HG02852 (cell line): ENCODE results near the gene ZDHHC14.
"Not testable (repeated sequence)": the region's sequence is repeated elsewhere in the genome, so short reads cannot be mapped to it uniquely, and the experiment has no call there.

ENCODE experiments used
- ATAC-seq: cut with Tn5 transposase; IDR thresholded peaks from one replicate; pipeline ENCODE4 v1.9.1; 2021; ENCODE audit warnings: mild to moderate bottlenecking, moderate library complexity; ENCODE audit not compliant: unreplicated experiment

Gene ZDHHC14

DNA sequence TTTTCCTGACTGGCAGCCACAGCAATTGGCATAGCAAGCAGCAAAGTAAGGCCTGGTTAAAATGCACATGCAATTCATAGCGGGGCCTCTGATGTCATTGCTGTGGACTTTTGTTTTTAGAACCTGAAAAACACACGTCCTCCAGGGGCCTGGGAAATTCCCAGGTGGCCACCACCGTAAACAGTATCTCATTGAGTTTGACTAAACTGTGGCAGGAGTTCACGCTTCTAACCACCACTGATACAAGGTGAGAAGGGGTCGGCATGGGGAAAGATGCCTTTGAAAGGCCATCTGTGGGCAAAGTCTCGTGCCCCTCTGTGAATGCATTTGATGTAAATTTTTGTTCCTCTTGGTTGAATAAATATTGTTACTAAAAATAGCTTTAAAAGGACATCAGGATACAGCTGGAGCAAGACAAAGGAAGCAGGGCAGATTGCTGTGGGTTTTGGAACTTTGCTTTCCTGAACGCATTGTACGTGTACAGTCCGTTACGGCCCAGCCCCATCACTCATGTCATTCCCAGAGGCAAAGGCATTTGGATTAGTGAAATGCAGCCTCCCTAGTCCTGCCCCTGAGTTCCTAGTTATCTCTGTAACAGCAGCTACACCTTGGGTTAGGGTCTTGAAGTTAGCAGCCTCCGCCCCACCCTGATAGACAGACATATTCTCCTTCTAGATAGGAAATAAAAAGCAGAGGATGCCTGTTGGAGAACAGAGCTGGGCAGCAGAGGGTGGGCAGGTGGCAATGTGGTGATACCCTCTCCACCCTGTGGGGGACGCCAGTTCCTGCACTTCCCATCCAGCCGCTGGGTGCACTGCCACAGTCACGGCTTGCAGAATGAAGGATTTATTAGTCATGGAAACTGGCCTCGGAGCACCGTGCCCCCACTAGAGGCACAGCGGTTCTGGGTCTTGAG, 80.3 kb downstream of the ZDHHC14 start:
- peak; percentile 61 for ATAC-seq

DNA sequence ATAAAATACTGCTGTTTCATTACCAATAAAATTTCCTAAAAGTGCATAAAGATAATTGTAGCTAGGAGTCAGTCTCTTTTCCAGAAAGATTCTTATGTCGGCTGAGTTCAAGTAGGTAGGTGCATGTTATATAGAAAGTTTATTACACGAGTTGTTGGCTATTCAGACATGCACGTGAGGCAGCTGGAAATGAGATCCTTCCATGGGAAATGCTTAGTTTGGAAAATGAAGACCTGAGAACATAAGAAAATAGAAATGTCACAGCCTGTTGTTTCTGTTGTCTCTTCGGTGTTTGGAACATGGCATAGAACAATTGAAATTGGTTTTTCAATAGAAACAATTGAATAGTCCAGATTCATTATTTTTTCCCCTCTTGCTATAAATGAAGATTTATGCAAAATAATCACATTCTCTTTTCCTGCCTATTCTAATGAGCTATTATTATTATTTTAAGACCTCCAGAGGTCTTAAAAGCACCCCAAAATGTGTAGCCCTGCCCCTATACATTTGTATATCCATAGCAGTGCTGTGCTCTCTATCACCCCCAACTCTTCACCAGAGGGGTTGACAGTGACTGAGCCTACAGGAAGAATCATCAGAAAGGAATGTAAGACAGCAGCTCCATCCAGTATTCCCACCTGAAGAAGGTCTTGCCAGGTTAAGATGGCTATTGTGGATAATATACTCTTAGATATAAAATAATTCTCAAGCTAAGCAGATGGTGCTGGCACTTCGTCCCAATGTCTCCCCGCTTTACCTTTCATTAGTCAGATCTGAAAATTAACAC, 82.2 kb downstream of the ZDHHC14 start:
- no peak for ATAC-seq

DNA sequence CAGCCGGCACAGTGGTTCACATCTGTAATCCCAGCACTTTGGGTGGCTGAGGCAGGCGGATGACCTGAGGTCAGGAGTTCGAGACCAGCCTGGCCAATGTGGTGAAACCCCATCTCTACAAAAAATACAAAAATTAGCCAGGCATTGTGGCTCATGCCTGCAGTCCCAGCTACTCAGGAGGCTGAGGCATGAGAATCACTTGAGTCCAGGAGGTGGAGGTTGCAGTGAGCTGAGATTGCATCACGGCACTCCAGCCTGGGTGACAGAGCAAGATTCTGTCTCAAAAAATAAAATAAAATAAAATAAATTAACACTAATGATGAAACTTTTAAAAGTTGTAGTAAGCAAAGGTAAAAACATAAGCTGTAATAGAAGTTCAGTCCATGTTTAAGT, 82.7 kb downstream of the ZDHHC14 start:
- ATAC-seq = not testable (repeated sequence)

DNA sequence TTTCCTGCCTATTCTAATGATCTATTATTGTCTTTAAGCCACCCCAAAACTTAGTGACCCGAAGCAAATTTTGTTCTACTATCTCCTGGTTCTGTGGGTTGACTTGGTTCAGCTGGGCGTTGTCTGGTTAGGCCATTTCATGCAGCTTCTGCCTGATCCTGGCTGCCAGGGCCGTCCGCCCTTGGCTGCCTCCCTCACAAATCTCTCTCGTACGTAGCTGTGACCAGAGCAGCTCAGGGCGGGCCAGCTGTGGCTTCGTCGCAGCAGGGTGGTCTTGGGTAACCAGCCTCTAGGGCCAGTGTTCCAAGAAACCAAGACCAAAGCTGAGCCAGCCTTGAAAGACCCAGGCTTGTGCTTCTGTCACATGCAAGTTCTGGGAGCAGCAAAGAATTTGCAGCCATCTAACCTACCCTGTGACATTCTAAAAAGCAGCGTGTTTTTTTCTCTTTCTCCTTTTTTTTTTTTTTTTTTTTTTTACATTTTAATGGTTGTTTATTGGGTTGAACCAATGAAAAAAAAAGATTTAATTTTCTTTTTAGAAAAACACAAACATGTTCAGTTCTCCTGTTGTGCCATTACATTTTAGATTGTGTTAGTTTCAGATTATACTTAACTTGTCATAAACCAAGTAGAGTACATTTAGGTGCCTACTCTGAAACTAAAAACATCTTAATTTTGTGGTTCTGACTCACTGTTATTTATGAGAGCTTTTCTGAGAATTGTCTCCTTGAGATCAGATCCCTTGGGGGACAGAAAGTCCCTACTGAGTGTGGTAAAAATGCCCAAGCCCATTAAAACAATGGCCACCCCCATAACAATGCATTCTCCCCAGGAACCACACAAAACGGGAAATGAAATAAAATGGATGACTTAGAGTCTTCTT, 83.9 kb downstream of the ZDHHC14 start:
- no peak for ATAC-seq

DNA sequence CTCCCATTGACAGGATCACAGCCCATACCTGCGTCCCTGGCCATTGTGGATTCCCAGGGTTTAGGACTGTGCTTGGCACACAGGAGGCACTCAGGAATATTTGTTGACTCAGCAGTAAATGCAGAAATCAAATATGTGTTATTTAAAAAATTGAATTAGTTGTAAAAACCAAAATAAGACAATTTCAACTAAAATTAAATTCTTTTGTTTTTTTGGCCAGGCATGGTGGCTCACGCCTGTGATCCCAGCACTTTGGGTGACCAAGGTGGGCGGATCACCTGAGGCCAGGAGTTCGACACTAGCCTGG, 85.3 kb downstream of the ZDHHC14 start:
- ATAC-seq = no peak

DNA sequence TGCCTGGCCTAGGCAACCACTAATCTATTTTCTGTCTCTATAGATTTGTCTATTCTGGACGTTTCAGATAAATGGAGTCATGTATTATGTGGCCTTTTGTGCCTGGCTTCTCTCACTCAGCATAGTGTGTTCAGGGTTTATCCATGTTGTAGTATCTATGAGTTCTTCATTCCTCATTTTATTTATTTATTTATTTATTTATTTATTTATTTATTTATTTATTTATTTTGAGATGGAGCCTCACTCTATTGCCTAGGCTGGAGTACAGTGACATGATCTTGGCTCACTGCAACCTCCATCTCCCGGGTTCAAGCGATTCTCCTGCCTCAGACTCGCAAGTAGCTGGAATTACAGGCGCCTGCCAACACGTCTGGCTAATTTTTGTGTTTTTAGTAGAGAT, 86.3 kb downstream of the ZDHHC14 start:
- not testable (repeated sequence) for ATAC-seq

DNA sequence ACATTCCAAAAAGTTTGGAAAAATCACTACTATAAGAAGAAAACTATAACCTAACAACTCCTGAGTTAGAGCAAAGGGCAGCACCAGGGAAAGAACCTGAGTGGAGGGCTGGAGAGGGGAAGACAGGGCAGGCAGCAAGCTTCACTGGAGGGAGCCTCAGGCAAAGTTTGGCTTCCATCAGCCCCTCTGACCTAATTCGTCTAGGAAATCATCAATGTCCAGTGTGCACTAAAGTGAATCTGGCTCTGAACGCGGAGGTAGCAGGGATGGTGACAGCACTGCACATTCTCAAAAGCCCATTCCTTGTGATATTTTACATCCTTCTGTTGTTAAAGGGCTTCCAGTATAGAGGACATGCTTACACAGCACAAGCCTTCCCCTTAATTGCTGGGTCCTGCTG, 87.1 kb downstream of the ZDHHC14 start:
- ATAC-seq = no peak

DNA sequence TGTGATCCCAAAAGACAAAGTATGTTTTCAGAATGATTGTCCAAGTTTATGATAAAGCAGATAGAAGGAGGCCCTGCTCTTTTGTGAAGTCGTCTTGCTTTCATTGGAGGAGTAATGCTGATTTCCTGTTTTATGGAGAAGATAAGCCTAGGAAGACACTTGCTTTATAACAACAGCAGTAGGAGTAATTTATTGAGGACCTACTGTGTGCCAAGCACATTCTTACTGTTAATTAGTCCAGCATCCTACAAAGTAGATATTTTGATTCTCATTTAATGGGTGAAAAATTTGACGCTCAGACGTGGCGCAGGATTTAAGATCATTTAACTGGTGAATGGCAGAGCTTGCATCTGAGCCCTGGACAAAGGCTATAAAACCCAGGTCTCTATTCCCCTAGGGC, 87.6 kb downstream of the ZDHHC14 start:
- no peak for ATAC-seq

DNA sequence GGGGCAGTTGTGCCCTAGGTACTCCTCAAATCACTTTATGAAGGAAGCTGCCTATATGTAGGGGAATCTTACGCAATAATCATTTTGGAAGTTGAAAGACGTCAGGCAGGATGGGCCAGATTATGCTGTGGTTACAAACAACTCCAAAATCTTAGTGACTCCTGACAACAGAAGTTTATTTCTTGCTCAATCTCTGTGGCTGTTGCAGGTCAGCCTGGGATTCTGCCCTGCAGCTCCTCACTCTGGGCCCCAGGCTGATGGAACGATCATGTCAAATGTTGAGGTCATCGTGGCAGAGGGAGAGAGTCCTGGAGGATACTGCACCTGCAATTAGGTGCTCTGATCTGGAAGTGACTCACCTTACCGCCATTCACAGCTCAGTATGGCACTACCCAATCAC, 88.4 kb downstream of the ZDHHC14 start:
- ATAC-seq = no peak

DNA sequence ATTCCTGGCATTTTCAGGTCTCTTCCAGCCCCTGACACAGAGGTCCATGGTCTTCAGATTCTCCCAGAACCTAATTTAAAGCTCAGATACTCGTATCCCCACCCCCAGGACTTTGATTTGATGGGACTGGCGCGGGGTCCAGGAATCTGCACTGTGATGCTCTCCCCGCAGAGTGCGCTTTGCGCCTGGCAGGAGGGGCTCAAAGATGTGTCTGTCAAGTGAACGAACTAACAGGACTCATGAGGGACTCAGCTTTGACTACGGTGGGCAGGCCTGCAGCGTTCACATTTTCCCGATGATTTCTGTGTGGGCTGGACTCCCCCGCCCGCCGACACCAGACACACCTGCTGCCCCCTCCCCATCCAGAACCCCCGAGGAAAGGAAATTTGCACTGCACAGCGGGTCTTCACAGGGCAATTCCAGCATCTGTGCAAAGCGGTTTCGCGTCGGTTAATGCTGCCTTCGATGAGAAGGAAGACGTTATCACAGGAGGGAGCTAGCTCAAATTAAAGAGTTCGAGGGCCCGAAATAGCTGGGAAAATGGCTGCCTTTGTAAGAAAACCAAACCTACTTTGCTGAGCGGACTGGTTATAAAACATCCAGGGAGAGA, 90.2 kb downstream of the ZDHHC14 start:
- no peak for ATAC-seq

DNA sequence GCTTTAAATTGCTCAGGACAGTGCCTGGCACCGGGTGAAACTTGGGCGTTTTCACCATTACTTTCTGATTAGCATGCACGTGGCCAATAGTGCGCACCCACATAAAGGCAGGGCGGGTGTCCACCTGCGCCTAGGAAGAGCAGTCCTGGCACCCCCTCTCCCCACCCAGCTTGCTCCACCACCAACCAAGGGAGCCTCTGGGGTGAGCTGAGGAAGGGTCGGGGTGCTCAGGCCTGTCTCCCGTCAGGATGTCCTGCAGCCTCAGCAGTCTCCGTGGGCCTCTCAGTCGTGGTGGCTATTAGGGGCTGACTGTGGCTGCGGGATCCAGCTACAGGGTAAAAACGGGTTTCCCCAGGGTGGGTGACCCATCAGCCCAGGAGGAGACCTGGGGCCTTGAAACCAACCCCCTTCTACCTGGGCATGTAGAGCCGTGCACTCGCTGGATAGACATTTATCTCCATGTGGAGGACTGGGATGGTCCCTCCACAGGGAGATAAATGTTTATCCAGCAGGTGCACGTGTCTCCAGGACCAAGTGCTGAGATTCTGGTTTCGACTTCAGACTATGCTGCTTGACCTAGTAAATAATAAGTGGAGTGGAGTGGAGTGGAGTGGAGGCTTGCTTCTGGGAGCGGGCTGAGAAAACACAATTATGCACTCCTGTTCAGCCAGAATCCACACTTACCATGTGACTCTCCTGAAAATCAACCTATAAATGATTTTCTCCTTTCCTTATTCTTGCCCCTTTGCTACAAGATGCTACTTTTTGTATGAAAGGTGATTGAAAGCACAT, 91.1 kb downstream of the ZDHHC14 start:
- no peak for ATAC-seq

DNA sequence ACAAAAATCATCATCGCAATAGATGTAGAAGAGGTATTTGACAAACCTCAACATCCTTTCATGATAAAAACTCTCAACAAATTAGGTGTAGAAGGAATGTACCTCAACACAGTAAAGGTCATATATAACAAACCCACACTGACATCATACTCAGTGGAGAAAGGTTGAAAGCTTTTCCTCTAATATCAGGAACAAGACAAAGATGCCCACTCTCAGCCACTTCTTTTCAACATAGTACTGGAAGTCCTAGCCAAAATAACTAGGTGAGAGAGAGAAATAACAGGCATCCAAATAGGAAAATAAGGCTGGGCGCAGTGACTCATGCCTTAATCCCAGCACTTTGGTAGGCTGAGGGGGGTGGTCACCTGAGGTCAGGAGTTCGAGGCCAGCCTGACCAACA, 95.8 kb downstream of the ZDHHC14 start:
- ATAC-seq = no peak

DNA sequence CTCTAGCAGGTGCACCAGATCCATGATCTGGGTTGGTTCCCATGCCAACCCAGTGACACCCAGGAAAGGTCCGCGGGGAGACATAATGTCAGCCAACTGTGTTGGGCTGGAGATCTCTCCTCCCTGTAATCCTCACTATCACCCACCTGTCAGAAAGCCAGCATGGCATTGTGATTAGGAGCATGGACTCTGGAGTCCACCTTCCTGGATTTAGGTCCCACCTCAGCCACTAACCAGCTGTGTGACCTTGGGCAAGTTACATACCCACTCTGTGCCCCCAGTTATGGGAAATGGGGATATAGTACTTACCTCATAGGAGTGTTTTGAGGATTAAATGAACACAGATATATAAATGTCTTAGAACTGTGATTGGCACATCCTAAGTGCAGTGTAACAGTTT, 97.9 kb downstream of the ZDHHC14 start:
- no peak for ATAC-seq

DNA sequence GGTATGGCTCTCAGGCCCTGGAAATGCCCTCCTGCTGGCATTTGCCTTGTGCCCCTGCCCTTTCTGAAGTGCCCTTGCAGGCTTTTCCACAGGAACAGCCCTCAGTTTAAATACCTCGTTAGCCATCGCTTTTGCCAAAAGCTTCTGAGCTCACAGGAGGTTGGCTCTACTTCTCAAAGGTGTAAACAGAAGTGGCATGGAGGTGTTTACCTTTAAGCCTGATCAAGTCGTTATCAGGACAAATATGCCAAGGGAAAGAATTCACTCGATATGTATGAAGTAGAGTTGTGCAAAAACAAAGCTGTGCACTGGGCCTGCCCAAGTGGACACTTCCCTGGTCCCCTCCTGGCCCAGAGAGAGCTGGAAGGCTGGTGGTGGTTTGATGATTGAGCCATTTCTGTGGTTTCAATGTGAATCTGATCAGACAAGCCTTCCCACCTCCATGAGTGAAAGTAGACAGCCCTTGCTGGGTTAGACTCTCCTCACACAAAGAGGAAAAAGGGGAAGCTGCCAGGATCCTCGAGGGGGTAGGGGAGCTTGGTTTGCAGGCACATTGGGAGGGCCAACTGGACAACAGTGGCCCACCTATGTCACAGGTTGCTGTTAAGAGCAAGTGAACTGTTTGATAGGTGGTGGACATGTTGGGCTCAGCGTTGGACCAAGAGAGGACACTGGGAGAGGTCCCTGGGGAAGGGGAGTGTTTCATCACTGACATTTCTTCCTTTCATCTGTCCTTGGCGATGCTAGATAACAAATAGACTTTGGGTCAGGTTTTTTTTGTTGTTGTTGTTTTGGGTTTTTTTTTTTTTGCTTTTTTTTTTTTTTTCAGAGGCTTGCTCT, 98.7 kb downstream of the ZDHHC14 start:
- no peak for ATAC-seq

DNA sequence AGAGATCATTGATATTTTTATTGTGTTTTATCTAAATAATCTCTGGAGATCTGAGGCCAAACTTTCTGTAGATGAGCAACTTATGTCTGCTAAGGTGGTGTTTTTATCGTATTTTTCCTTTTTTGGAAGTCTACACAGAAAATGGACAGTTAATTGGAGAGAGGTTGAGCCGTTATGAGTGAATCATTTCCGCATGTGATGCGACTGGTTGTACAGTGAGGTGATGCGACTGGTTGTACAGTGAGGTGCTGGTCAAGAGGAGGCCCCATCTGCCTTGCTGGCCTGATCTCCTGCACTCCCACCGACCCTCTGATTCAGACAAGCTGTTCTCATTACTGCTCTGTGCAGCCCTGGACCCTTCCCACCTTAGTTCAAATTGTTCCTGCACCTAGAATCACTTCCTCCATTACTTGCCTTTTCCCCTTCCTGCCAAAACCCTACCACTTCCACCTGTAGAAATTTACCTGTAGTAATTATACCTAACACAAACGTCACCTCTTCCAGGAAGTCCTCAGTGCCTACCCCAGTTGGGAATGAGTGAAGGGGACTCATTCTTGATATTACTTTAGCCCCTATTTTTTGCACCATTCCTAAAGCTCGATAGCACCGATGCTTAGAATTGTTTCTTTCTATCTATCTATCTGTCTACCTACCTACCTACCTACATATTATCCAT, 100.3 kb downstream of the ZDHHC14 start:
- no peak for ATAC-seq

DNA sequence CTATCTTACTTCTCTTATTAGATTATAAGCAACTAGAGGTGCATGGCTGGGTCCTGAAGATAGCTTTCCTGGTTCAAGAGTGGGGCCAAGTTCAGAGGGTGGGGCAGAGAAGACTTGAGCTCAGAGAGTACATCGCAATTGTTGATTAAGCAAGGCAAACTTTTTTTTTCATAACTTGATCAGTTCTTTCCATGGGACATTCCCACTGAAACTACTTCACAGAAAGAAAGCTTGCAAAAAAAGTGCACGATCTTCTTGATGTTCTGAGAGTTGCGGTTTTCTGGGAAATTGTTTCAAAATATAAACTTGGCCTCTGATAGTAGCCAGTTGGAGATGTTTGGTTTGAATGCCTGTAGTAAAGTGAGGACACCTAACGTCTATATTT, 100.9 kb downstream of the ZDHHC14 start:
- no peak for ATAC-seq

DNA sequence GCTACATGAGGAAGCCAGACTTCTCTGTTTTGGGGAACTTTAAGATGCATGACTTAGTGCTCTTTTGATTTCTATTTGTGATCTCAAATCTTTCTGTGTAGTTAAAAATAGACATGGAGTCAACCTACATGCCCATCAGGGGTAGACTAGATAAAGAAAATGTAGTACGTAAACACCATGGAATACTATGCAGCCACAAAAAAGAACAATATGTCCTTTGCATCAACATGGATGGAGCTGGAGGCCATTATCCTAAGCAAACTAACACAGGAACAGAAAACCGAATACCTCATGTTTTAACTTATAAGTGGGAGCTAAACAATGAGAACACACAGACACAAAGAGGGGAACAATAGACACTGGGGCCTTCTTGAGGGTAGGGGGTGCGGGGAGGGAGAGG, 102.8 kb downstream of the ZDHHC14 start:
- ATAC-seq = no peak

DNA sequence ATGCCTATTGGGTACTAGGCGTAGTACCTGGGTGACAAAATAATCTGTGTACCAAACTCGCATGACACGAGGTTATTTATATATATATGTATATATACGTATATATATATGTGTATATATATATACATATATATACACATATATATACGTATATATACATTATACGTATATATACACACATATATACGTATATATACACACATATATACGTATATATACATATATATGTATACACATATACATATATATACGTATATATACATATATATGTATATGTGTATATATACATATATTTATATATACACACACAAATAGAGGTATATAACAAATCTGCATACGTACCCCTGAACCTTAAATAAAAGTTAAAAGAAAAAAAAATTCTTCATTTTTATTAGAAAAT, 103.2 kb downstream of the ZDHHC14 start:
- ATAC-seq = no peak

DNA sequence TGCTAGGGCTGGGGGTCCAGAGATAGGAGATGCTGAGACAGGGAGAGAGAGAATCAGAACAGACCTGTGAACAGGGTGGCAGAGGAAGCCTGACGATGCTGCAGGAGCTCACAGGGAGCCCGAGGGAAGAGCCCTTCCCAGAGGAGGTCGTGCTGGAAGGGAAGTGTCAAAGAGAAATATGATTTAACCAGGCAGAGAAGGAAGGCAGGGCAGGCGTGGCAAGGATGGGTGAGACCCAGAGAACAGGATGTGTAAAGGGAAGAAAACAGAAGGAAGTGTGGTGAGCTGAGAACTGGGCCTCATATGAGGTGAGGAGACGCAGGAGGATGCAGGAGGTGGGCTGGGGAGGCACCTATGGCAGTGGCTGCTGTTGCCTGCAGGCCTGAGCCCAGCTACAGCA, 105.6 kb downstream of the ZDHHC14 start:
- ATAC-seq = no peak
